Panc1 (cell line): ENCODE results near the gene ERGIC1.

Experiments
- POLR2AphosphoS5 ChIP-seq: IDR thresholded peaks from 2 replicates; pipeline ENCODE4 v1.6.1; 2012; ENCODE audit warnings: mild to moderate bottlenecking, low read depth, low read length, moderate library complexity
- TCF7L2 ChIP-seq: IDR thresholded peaks from 2 replicates; pipeline ENCODE4 v1.6.1; 2011; ENCODE audit warnings: mild to moderate bottlenecking, low read depth, low read length, inconsistent platforms
- TF ChIP-seq, protein P1 (sequence below): fragments of 450-650 bp; IDR thresholded peaks from 2 replicates; pipeline ENCODE4 v1.5.1; 2017; ENCODE audit warnings: mild to moderate bottlenecking
- TF ChIP-seq, protein P2 (sequence below), 2 experiments: IDR thresholded peaks; 2 replicates each; pipeline ENCODE4 v1.6.1; 2011 to 2012; ENCODE audit warnings: low read depth in 2 of 2, control low read depth in 1 of 2, low read length in 1 of 2, mild to moderate bottlenecking in 1 of 2, moderate library complexity in 1 of 2; ENCODE audit not compliant: insufficient read depth in 1 of 2

DNA sequence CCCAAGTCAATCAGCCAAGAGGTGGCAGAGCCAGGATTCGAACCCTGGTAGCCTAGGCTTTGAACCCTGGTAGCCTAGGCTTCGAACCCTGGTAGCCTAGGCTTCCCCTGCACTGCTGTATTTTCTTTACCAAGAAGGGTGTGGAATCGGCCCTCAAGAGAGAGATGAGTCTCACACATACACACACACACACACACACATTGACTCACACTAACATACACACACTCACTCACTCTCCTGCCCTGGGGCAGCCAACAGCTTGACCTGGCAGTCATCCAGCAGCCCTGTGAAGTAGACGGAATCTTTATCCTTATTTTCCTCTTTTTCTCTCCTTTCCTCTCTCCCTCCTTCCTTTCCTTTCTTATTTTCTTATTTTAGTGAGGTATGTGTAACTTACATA is 69.7 kb downstream of the ERGIC1 start:
- TF ChIP-seq, protein P1, sequence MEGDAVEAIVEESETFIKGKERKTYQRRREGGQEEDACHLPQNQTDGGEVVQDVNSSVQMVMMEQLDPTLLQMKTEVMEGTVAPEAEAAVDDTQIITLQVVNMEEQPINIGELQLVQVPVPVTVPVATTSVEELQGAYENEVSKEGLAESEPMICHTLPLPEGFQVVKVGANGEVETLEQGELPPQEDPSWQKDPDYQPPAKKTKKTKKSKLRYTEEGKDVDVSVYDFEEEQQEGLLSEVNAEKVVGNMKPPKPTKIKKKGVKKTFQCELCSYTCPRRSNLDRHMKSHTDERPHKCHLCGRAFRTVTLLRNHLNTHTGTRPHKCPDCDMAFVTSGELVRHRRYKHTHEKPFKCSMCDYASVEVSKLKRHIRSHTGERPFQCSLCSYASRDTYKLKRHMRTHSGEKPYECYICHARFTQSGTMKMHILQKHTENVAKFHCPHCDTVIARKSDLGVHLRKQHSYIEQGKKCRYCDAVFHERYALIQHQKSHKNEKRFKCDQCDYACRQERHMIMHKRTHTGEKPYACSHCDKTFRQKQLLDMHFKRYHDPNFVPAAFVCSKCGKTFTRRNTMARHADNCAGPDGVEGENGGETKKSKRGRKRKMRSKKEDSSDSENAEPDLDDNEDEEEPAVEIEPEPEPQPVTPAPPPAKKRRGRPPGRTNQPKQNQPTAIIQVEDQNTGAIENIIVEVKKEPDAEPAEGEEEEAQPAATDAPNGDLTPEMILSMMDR = no peak
- TF ChIP-seq POLR2AphosphoS5 (no peak), TCF7L2 (no peak)
- TF ChIP-seq, protein P2, sequence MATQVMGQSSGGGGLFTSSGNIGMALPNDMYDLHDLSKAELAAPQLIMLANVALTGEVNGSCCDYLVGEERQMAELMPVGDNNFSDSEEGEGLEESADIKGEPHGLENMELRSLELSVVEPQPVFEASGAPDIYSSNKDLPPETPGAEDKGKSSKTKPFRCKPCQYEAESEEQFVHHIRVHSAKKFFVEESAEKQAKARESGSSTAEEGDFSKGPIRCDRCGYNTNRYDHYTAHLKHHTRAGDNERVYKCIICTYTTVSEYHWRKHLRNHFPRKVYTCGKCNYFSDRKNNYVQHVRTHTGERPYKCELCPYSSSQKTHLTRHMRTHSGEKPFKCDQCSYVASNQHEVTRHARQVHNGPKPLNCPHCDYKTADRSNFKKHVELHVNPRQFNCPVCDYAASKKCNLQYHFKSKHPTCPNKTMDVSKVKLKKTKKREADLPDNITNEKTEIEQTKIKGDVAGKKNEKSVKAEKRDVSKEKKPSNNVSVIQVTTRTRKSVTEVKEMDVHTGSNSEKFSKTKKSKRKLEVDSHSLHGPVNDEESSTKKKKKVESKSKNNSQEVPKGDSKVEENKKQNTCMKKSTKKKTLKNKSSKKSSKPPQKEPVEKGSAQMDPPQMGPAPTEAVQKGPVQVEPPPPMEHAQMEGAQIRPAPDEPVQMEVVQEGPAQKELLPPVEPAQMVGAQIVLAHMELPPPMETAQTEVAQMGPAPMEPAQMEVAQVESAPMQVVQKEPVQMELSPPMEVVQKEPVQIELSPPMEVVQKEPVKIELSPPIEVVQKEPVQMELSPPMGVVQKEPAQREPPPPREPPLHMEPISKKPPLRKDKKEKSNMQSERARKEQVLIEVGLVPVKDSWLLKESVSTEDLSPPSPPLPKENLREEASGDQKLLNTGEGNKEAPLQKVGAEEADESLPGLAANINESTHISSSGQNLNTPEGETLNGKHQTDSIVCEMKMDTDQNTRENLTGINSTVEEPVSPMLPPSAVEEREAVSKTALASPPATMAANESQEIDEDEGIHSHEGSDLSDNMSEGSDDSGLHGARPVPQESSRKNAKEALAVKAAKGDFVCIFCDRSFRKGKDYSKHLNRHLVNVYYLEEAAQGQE (IDR thresholded peaks at IDR 0.05; ENCODE audit: insufficient read depth in 1 of 2, low read depth in 2 of 2, low read length in 1 of 2) = no peak
